Activated CD4-positive, alpha-beta T cell treated with anti-CD3 and anti-CD28 coated beads, Interleukin-2, Interleukin-4, amounts not matched to agents 100 ng/mL and 50 ng/mL, durations not matched to agents 16 hours and 8 hours (primary cell): ENCODE data around the gene PPTC7.
"Not testable (repeated sequence)": the region's sequence is repeated elsewhere in the genome, so short reads cannot be mapped to it uniquely, and the experiment has no call there.

Source experiments
- DNase-seq: peaks from one replicate; pipeline ENCODE4 v3.0.0-alpha.2; 2020; ENCODE audit warnings: low spot score

The PPTC7 gene

GRCh38 chr12:110585231-110585799 is 2.2 kb upstream of the PPTC7 start:
- DNase-seq = peak; percentile 74

DNA sequence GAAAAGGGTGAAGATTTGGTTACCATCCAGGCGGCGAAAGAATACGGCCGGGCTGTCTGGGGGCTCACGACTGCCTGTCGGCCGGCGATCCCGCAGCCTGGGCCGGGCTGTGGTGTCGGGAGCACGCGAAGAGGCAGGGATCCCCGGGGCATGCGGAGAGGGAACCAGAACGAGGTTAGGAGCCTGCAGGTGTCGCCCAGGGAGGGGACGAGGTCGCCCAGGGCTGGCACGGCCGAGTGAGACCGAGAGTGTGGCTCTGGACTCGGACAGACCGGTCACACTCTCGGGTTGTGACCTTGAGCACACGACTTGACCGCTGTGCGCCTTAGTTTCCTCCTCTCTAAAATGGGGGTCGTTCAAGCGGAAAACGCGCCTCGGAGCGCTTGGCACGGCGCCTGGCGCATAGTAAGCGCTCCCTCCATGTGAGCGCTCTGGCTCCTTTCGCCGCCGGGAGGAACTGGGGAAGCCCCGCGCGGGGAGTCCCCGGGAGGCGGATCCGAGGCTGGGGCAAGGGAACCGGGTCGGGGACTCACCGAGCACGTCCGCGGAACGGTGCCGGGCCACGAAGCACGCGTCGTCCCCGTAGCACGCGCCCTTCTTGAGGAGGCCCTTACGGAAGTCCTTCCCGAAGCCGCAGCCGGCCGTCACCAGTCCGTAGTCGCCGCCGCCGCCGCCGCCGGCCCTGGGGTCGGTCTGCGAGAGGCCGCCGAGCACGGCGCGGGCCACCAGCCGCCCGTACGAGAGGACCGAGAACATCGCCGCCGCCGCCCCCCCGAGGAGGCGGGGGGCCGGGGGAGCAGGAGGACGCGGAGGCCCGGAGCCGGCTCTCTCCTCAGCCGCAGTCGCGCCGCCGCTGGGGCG is 612 bp downstream of the PPTC7 start:
- peak; percentile 63 for DNase-seq

GRCh38 chr12:110581931-110582275 is 1.2 kb downstream of the PPTC7 start:
- DNase-seq = no peak

DNA sequence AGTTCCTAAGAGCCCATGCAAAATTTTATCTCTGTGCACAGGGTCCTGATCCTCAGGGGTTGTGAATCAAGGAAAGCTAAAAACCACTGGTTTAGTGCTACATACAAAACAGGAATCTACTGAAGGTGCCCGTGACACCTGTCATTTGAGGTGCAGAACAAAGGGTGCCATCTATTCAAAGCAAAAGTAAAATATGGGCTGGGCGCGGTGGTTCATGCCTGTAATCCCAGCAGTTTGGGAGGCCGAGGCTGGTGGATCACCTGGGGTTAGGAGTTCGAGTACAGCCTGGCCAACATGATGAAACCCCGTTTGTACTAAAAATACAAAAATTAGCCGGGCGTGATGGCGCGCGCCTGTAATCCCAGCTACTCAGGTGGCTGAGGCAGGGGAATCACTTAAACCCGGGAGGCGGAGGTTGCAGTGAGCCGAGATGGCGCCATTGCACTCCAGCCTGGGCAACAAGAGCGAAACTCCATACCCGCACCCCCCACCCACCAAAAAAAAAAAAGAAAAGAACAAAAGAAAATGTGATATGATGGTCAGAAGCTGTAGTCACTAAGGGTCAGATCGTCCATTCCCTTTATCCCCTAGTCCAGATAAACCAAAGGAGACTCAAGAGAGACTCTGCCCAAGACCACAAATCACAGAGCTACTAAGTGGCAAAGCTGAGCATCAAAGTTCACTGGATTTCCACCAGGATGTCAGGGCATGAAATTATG is 3.4 kb downstream of the PPTC7 start:
- no peak for DNase-seq

- peak; percentile 58 for DNase-seq
Measured at GRCh38 chr12:110578694-110579534, 4.2 kb downstream of the PPTC7 start.

DNA sequence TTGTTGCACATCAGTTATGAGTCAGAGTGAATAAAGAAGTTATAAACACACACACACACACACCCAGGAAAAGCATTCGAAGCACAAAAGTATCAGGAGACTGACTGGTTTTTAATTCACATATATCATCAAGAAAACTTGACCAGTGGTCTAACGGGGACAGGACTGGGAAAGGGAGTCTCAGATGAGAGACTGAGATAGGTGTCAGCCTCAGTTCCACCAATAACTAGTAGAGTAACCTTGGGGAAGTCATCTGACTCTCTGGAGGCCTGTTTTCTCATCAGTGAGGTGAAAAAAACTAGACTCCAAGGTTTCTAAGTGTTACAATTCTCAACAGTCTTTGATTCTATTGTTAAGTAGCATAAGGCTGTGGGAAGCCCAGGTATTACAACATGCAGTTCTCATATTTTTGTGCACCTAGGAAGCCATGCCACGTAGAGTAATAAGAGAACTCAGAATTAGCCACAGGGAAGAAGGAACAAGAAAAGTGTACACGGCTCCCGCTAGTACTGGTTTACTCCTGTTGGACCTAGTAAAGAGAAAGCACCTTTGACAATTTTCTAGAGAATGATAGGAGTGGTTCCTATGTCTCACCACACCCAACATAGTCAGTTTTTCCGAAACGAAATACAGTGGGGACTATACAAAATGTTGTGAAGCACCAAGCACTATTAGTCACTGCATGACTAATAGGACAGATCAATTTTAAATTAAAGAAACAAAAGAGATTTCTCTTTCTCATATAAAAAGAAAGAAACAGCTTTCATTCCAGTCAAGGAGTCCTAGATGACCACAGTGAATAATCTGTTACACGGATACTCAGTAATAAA is 5.0 kb downstream of the PPTC7 start:
- DNase-seq = peak; percentile 90

DNA sequence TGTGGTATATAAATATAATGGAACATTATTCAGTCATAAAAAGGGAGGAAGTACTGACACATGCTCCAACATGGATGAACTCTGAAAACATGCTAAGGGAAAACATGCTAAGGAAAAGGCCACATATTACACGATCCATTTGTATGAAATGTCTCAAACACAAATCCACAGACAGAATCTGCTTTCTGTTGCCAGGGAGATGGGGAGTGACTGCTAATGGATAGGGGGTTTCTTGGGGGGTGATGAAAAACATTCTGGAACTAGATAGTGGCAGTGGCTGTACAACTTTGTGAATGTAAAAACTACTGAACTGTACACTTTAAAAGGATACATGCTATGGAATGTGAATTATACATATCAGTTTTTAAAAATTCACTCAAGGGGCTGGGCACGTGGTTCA is 6.6 kb downstream of the PPTC7 start:
- DNase-seq = no peak

GRCh38 chr12:110575326-110575725 is 7.8 kb downstream of the PPTC7 start:
- no peak for DNase-seq

GRCh38 chr12:110574717-110575230 is 8.3 kb downstream of the PPTC7 start:
- DNase-seq = not testable (repeated sequence)

GRCh38 chr12:110574044-110574443 is 9.1 kb downstream of the PPTC7 start:
- DNase-seq = no peak

- not testable (repeated sequence) for DNase-seq
Measured at GRCh38 chr12:110570798-110571197, 12.3 kb downstream of the PPTC7 start.

DNA sequence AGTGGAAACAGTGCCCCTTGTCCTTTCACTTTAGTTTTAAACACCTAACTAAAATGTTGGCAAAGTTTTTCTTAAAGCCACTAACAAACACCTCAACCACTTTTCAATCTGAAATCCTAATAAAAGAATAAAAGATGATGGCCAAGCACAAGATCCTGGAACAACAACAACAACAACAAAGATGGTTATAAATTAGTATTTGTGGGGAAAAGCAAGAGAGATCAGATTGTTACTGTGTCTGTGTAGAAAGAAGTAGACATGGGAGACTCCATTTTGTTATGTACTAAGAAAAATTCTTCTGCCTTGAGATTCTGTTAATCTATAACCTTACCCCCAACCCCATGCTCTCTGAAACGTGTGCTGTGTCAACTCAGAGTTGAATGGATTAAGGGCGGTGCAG is 13.3 kb downstream of the PPTC7 start:
- not testable (repeated sequence) for DNase-seq

DNA sequence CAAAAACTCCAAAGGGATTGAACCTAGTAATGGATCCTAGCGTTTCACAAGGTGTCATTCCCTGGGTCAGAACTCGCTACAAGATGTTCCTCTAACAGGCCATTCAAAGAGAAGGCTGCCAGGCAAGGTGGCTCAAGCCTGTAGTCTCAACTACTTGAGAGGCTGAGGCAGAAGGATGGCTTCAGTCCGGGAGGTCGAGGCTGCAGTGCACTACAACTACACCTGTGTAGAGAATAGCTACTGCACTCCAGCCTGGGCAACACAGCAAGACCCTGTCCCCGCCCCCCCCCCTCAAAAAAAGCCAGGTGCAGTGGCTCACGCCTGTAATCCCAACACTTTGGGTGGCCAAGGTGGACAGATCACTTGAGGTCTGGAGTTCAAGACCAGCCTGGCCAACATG is 14.4 kb downstream of the PPTC7 start:
- no peak for DNase-seq

GRCh38 chr12:110566993-110567392 is 16.1 kb downstream of the PPTC7 start:
- DNase-seq = no peak

DNA sequence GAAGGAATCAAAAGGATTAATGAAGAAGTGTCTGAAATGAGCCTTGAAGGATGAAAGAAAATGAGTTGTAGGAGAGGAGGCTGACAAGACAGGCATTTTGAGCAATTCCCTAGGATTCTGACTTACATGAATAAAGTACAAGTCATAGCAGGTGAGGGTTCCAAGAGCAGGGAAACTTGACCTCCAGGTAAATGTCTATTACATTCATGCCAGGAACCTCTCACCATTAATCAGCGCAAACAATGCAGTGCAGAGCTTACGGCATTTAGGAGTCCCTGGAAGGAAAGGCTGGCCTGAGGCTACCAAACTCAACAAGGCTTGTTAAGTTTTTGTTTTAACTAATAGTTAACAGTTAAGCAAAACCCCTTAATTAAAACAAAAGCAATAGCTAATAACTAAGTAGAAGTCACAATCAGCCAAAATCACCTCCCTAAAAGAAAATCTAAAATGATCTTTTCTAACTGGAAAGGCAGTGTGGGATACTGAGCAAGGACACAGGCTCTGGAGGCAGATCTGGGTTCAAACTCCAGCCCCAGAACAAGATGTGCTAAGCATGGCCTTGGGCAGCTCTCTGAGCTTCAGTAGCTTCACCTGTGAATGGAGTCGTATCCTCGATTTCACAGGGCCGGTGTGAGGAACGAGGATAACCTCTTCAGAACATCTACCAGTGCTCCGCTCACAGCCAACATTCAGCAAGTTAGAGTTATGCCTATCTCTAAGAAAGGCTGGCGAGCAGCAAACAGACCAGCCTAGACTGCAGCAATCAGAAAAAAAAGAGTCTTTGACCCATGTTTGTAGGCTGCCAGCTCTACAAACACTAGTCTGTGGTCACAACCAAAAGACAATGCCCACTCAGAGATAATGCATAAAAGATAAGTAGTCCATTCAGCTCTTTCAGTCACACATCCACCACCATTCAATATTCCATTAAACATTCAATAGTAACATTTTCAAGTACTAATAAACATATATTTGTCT is 16.9 kb downstream of the PPTC7 start:
- DNase-seq = no peak

- no peak for DNase-seq
Measured at GRCh38 chr12:110564471-110564991, 18.6 kb downstream of the PPTC7 start.

DNA sequence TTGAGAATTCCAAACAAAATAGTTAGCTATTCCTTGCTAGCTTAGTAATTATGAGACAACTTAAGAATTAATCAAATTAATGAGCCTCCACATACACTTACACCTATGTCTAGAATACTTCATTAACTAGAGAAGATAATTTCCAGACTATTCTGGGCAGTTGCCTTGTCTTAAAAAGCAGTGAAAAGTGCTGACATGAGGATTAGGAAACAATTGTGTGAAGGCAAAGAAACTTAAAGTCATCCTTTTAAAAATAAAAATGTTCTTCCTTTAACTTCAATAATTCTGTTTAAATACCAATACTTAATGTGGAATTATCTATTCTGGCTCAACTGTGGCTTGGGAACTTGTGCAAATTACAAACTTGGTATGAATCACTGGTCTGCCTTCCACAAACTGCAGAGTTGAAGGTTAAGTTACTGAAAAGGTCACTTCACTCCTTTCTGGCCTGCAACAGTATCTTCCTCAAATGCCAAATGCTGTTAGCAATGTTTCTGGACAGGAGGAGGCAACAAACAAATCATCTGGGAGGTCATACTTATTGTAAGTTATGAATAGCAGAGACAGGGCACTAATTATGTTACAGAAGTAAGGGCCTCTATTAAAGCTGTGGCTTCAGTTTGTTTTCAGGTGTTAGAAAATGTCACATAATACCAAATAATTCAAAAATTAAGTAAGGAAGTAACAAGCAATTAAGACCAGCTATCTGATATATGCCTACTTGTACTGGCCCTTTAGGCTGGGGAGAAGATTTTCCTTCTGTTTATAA is 19.2 kb downstream of the PPTC7 start:
- DNase-seq = no peak

- peak; percentile 69 for DNase-seq
Measured at GRCh38 chr12:110562386-110562785, 20.7 kb downstream of the PPTC7 start.
